HepG2 (cell line): Measurements from ENCODE around the gene SBNO1. TPM values are rescaled to one million over a fixed set of nuclear protein-coding genes. Genes with fewer than 3 reads are reported as not detected.

ENCODE experiments used
- ELF4 ChIP-seq: sonication (generic); formaldehyde crosslinking; IDR thresholded peaks from 2 replicates; pipeline ENCODE4 v1.5.0; 2020; ENCODE audit warnings: missing genetic modification reagents, mild to moderate bottlenecking, moderate library complexity, borderline replicate concordance
- ERF ChIP-seq: IDR thresholded peaks from 2 replicates; pipeline ENCODE4 v1.6.1; 2018; ENCODE audit warnings: missing biosample characterization, missing genetic modification reagents
- HNRNPLL ChIP-seq: fragments of 200-400 bp; formaldehyde crosslinking; IDR thresholded peaks from 2 replicates; pipeline ENCODE4 v1.6.1; 2017; ENCODE audit warnings: mild to moderate bottlenecking, low read depth, low read length; ENCODE audit not compliant: poor library complexity, severe bottlenecking
- HOXA3 ChIP-seq: sonication (generic); formaldehyde crosslinking; IDR thresholded peaks from 2 replicates; pipeline ENCODE4 v1.5.0; 2020; ENCODE audit warnings: missing genetic modification reagents
- KLF11 ChIP-seq: IDR thresholded peaks from 2 replicates; pipeline ENCODE4 v1.6.1; 2016; ENCODE audit warnings: missing compliant biosample characterization
- KMT2B ChIP-seq: IDR thresholded peaks from 2 replicates; pipeline ENCODE4 v1.6.1; 2016; ENCODE audit warnings: missing genetic modification reagents, missing compliant biosample characterization
- MXI1 ChIP-seq: IDR thresholded peaks from 3 replicates; pipeline ENCODE4 v1.6.1; 2012; ENCODE audit warnings: low read depth, low read length, inconsistent platforms, borderline replicate concordance
- U2AF1 ChIP-seq: fragments of 200-400 bp; formaldehyde crosslinking; optimal IDR thresholded peaks from 2 replicates; pipeline ENCODE3; 2017; ENCODE audit warnings: mild to moderate bottlenecking, low read depth, low read length
- ZBTB21 ChIP-seq: sonication (generic); formaldehyde crosslinking; IDR thresholded peaks from 2 replicates; pipeline ENCODE4 v1.4.0; 2020; ENCODE audit warnings: missing genetic modification reagents
- ZFP90 ChIP-seq: sonication (generic); formaldehyde crosslinking; IDR thresholded peaks from 2 replicates; pipeline ENCODE4 v1.8.0; 2022; ENCODE audit warnings: missing genetic modification reagents, mild to moderate bottlenecking, inconsistent platforms, borderline replicate concordance
- ZKSCAN5 ChIP-seq: sonication (generic); formaldehyde crosslinking; IDR thresholded peaks from 2 replicates; pipeline ENCODE4 v1.5.1; 2020; ENCODE audit warnings: mild to moderate bottlenecking, missing genetic modification reagents
- ZMYM3 ChIP-seq: sonication (generic); formaldehyde crosslinking; IDR thresholded peaks from 2 replicates; pipeline ENCODE4 v1.5.1; 2020; ENCODE audit warnings: mild to moderate bottlenecking, missing genetic modification reagents
- ZNF235 ChIP-seq: sonication (generic); formaldehyde crosslinking; IDR thresholded peaks from 2 replicates; pipeline ENCODE4 v1.8.1; 2023; ENCODE audit warnings: mild to moderate bottlenecking, missing genetic modification reagents, borderline replicate concordance
- ZNF333 ChIP-seq: sonication (generic); formaldehyde crosslinking; IDR thresholded peaks from 2 replicates; pipeline ENCODE4 v1.4.0; 2020; ENCODE audit warnings: mild to moderate bottlenecking, missing genetic modification reagents, borderline replicate concordance
- ZNF569 ChIP-seq: sonication (generic); formaldehyde crosslinking; IDR thresholded peaks from 2 replicates; pipeline ENCODE4 v1.5.0; 2020; ENCODE audit warnings: mild to moderate bottlenecking, missing genetic modification reagents, moderate library complexity, borderline replicate concordance
- ZNF710 ChIP-seq: sonication (generic); formaldehyde crosslinking; IDR thresholded peaks from 2 replicates; pipeline ENCODE4 v1.5.0; 2020; ENCODE audit warnings: mild to moderate bottlenecking, missing genetic modification reagents, borderline replicate concordance
- ZNF737 ChIP-seq: sonication (generic); formaldehyde crosslinking; IDR thresholded peaks from 2 replicates; pipeline ENCODE4 v1.5.0; 2020; ENCODE audit warnings: missing genetic modification reagents, mild to moderate bottlenecking, borderline replicate concordance
- ZNF777 ChIP-seq: sonication (generic); formaldehyde crosslinking; IDR thresholded peaks from 2 replicates; pipeline ENCODE4 v1.4.0; 2020; ENCODE audit warnings: missing genetic modification reagents
- ZSCAN20 ChIP-seq: sonication (generic); formaldehyde crosslinking; IDR thresholded peaks from 2 replicates; pipeline ENCODE4 v1.4.0; 2020; ENCODE audit warnings: missing genetic modification reagents, mild to moderate bottlenecking, borderline replicate concordance
- polyA plus RNA-seq, 8 experiments: library from polyadenylated mRNA; depleted of rRNA in 3 of 8; stranded (reverse) in 7 of 8; unstranded in 1 of 8; fragments of >200 nt; fragmentation: Illumina TruSeq in 4 of 8; extraction: Trizol in 4 of 8; gene quantifications; 2 replicates each; pipeline versions ENCODE4 v1.2.1 to v1.2.3, GENCODE V29; 2011 to 2016; ENCODE audit warnings: low read depth in 4 of 8, missing spikeins in 1 of 8, mixed read lengths in 1 of 8; ENCODE audit not compliant: insufficient read depth in 1 of 8
- total RNA-seq, 5 experiments: library from RNA; depleted of rRNA; stranded (reverse); fragments of >200 nt; fragmentation: Illumina TruSeq; extraction: Trizol; gene quantifications; 2 replicates each; pipeline ENCODE4 v1.2.3, GENCODE V29; 2016; ENCODE audit warnings: low read depth in 1 of 5
- TF ChIP-seq, protein P1 (sequence below): sonication (generic); formaldehyde crosslinking; IDR thresholded peaks from 2 replicates; pipeline ENCODE4 v1.5.0; 2020; ENCODE audit warnings: mild to moderate bottlenecking, missing genetic modification reagents, borderline replicate concordance

Gene SBNO1
- total and polyA plus RNA-seq, 2 of the 13 experiments (the other 11 are each of a cell fraction or from before 2014, with no cell fraction given), result 10.9 to 40.2 TPM

- no peak for TF ChIP-seq ZSCAN20
- TF ChIP-seq U2AF1, result no peak
- TF ChIP-seq ZNF710, result 0 out of 2 replicates have a peak, but pooled peaks have one; percentile 25
- TF ChIP-seq ZMYM3, result peak; percentile 30; the same call in 1 of the 2 replicates
- no peak for TF ChIP-seq ZKSCAN5 (CRISPR knock-in tag)
- peak; percentile 28; the same call in 1 of the 2 replicates for TF ChIP-seq ZNF333 (CRISPR knock-in tag)
- no peak for TF ChIP-seq ZBTB21 (CRISPR knock-in tag)
- peak; percentile 85 for TF ChIP-seq ZNF777 (CRISPR knock-in tag)
- peak; percentile 65 for TF ChIP-seq HNRNPLL
- TF ChIP-seq ZNF569 (CRISPR knock-in tag), result no peak
- TF ChIP-seq ZNF235, result 0 out of 2 replicates have a peak, but pooled peaks have one; percentile 53
- TF ChIP-seq ZNF737 (CRISPR knock-in tag), result no peak
- 0 out of 2 replicates have a peak, but pooled peaks have one; percentile 31 for TF ChIP-seq KMT2B
- TF ChIP-seq MXI1, result peak; percentile 29; the same call in 1 of the 3 replicates
- no peak for TF ChIP-seq ERF (CRISPR knock-in tag)
- TF ChIP-seq HOXA3 (CRISPR knock-in tag), result 0 out of 2 replicates have a peak, but pooled peaks have one; percentile 39
- no peak for TF ChIP-seq KLF11 (CRISPR knock-in tag)
- TF ChIP-seq ZFP90 (CRISPR knock-in tag), result no peak
- TF ChIP-seq, protein P1, sequence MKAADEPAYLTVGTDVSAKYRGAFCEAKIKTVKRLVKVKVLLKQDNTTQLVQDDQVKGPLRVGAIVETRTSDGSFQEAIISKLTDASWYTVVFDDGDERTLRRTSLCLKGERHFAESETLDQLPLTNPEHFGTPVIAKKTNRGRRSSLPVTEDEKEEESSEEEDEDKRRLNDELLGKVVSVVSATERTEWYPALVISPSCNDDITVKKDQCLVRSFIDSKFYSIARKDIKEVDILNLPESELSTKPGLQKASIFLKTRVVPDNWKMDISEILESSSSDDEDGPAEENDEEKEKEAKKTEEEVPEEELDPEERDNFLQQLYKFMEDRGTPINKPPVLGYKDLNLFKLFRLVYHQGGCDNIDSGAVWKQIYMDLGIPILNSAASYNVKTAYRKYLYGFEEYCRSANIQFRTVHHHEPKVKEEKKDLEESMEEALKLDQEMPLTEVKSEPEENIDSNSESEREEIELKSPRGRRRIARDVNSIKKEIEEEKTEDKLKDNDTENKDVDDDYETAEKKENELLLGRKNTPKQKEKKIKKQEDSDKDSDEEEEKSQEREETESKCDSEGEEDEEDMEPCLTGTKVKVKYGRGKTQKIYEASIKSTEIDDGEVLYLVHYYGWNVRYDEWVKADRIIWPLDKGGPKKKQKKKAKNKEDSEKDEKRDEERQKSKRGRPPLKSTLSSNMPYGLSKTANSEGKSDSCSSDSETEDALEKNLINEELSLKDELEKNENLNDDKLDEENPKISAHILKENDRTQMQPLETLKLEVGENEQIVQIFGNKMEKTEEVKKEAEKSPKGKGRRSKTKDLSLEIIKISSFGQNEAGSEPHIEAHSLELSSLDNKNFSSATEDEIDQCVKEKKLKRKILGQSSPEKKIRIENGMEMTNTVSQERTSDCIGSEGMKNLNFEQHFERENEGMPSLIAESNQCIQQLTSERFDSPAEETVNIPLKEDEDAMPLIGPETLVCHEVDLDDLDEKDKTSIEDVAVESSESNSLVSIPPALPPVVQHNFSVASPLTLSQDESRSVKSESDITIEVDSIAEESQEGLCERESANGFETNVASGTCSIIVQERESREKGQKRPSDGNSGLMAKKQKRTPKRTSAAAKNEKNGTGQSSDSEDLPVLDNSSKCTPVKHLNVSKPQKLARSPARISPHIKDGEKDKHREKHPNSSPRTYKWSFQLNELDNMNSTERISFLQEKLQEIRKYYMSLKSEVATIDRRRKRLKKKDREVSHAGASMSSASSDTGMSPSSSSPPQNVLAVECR, result peak; percentile 74; the same call in 1 of the 2 replicates
- TF ChIP-seq ELF4 (CRISPR knock-in tag), result no peak
These were observed 25.1 kb upstream of the SBNO1 start (continued) for GRCh38 chr12:123389560-123390351.
